Muscle of leg (tissue), 16 donors: Measurements from ENCODE around the gene TCAF1. TPM values are rescaled to one million over a fixed set of nuclear protein-coding genes. Genes with fewer than 3 reads are reported as not detected.

Experiments
- DNase-seq: peaks from one replicate; pipeline ENCODE4 v3.0.0; 2013
- H3K27ac ChIP-seq: one replicate; pipeline ENCODE4 v1.5.1; 2013; ENCODE audit warnings: mild to moderate bottlenecking, low read length, control low read depth
- H3K27me3 ChIP-seq: one replicate; pipeline ENCODE4 v1.6.1; 2013; ENCODE audit warnings: low read length; ENCODE audit not compliant: control insufficient read depth, insufficient read depth
- H3K36me3 ChIP-seq: one replicate; pipeline ENCODE4 v1.6.1; 2013; ENCODE audit warnings: low read length; ENCODE audit not compliant: control insufficient read depth, insufficient read depth
- H3K4me1 ChIP-seq: one replicate; pipeline ENCODE4 v1.6.1; 2013; ENCODE audit warnings: low read length; ENCODE audit not compliant: control insufficient read depth, insufficient read depth
- H3K4me3 ChIP-seq: one replicate; pipeline ENCODE4 v1.5.1; 2013; ENCODE audit warnings: low read length, control low read depth
- H3K9me3 ChIP-seq: replicated peaks from 2 replicates; pipeline ENCODE4 v1.6.1; 2013; ENCODE audit warnings: low read depth, low read length; ENCODE audit not compliant: control insufficient read depth
- WGBS: methylation state at CpG from one replicate; pipeline ENCODE4 v1.1.5; 2013; ENCODE audit warnings: missing lambda C conversion rate; ENCODE audit not compliant: insufficient coverage; 5-methylcytosine and 5-hydroxymethylcytosine counted together
- long read RNA-seq, 11 donors: transcript quantifications; one replicate each; lab custom pipeline, GENCODE V29; 2026
- polyA plus RNA-seq, 8 donors: library from polyadenylated mRNA; unstranded; fragments of 120-200 nt; gene quantifications; one replicate each; pipeline versions ENCODE4 v1.2.1 to v1.2.3, GENCODE V29; 2013; ENCODE audit warnings: inconsistent platforms in 1 of 8, low replicate concordance in 1 of 8; ENCODE audit not compliant: insufficient read length in 8 of 8, insufficient read depth in 1 of 8
- total RNA-seq: library from RNA; stranded (reverse); fragments of 120-200 nt; gene quantifications from one replicate; pipeline ENCODE4 v1.2.4, GENCODE V29; 2013

The TCAF1 gene, protein sequence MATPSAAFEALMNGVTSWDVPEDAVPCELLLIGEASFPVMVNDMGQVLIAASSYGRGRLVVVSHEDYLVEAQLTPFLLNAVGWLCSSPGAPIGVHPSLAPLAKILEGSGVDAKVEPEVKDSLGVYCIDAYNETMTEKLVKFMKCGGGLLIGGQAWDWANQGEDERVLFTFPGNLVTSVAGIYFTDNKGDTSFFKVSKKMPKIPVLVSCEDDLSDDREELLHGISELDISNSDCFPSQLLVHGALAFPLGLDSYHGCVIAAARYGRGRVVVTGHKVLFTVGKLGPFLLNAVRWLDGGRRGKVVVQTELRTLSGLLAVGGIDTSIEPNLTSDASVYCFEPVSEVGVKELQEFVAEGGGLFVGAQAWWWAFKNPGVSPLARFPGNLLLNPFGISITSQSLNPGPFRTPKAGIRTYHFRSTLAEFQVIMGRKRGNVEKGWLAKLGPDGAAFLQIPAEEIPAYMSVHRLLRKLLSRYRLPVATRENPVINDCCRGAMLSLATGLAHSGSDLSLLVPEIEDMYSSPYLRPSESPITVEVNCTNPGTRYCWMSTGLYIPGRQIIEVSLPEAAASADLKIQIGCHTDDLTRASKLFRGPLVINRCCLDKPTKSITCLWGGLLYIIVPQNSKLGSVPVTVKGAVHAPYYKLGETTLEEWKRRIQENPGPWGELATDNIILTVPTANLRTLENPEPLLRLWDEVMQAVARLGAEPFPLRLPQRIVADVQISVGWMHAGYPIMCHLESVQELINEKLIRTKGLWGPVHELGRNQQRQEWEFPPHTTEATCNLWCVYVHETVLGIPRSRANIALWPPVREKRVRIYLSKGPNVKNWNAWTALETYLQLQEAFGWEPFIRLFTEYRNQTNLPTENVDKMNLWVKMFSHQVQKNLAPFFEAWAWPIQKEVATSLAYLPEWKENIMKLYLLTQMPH
- total RNA-seq = 129 TPM
- 100 to 1,000 TPM; 104 to 186 (median 166) TPM for polyA plus RNA-seq
- long read RNA-seq, donor 1, full-length matches to known transcripts = 4 of 19 reads
- long read RNA-seq, donor 1, partial matches to known transcripts = 15 of 19 reads
- long read RNA-seq, donor 1, other reads (novel, unspliced or antisense) = 0 of 19 reads
- long read RNA-seq, donor 2 = 0 reads
- long read RNA-seq, donor 3, full-length matches to known transcripts = 12 of 155 reads
- long read RNA-seq, donor 3, partial matches to known transcripts = 136 of 155 reads
- long read RNA-seq, donor 3, other reads (novel, unspliced or antisense) = 7 of 155 reads
- long read RNA-seq, donor 4, full-length matches to known transcripts = 6 of 13 reads
- long read RNA-seq, donor 4, partial matches to known transcripts = 7 of 13 reads
- long read RNA-seq, donor 4, other reads (novel, unspliced or antisense) = 0 of 13 reads
- long read RNA-seq, donor 5, full-length matches to known transcripts = 20 of 348 reads
- long read RNA-seq, donor 5, partial matches to known transcripts = 308 of 348 reads
- long read RNA-seq, donor 5, other reads (novel, unspliced or antisense) = 20 of 348 reads
- long read RNA-seq, donor 6, full-length matches to known transcripts = 10 of 132 reads
- long read RNA-seq, donor 6, partial matches to known transcripts = 112 of 132 reads
- long read RNA-seq, donor 6, other reads (novel, unspliced or antisense) = 10 of 132 reads
- long read RNA-seq, donor 7, full-length matches to known transcripts = 7 of 52 reads
- long read RNA-seq, donor 7, partial matches to known transcripts = 40 of 52 reads
- long read RNA-seq, donor 7, other reads (novel, unspliced or antisense) = 5 of 52 reads
- long read RNA-seq, donor 8, partial matches to known transcripts = 0 of 1 reads
- long read RNA-seq, donor 8, other reads (novel, unspliced or antisense) = 0 of 1 reads
- long read RNA-seq, donor 9, full-length matches to known transcripts = 6 of 31 reads
- long read RNA-seq, donor 9, partial matches to known transcripts = 25 of 31 reads
- long read RNA-seq, donor 9, other reads (novel, unspliced or antisense) = 0 of 31 reads
- long read RNA-seq, donor 10, full-length matches to known transcripts = 7 of 39 reads
- long read RNA-seq, donor 10, partial matches to known transcripts = 22 of 39 reads
- long read RNA-seq, donor 10, other reads (novel, unspliced or antisense) = 10 of 39 reads
- long read RNA-seq, donor 11, full-length matches to known transcripts = 5 of 5 reads
- long read RNA-seq, donor 11, partial matches to known transcripts = 0 of 5 reads
- long read RNA-seq, donor 11, other reads (novel, unspliced or antisense) = 0 of 5 reads

- peak; percentile 98 for DNase-seq
- Histone ChIP-seq H3K9me3 (no peaks in the 10 kb centered on the region), H3K4me3 (peak within 1 kb of the TSS; percentile 94), H3K27me3 (no peaks in the 10 kb centered on the region), H3K4me1 (peaks cover 47% of the 10 kb centered on the region), H3K27ac (peak within 1 kb of the TSS; percentile 97), H3K36me3 (no peaks in the 10 kb centered on the region)
- under 1% methylated on average over 45 of the region's 50 CpGs for WGBS
Observed at GRCh38 chr7:143901668-143902331, at the start of gene TCAF1. TSS of gene TCAF1 (minus strand) at chr7:143902176. CDS start at chr7:143876608, 25,568 bp downstream.

GRCh38 chr7:143948733-143949132 is 46.8 kb upstream of the TCAF1 start:
- no peak overlapping the region for H3K27ac ChIP-seq
- H3K36me3 ChIP-seq = no peaks in the 10 kb centered on the region
- WGBS = 20% methylated on average over 1 of the region's 2 CpGs
- no peaks in the 10 kb centered on the region for H3K9me3 ChIP-seq
- no peaks in the 10 kb centered on the region for H3K27me3 ChIP-seq
- H3K4me1 ChIP-seq = no peaks in the 10 kb centered on the region
- DNase-seq = no peak
- no peak overlapping the region for H3K4me3 ChIP-seq

DNA sequence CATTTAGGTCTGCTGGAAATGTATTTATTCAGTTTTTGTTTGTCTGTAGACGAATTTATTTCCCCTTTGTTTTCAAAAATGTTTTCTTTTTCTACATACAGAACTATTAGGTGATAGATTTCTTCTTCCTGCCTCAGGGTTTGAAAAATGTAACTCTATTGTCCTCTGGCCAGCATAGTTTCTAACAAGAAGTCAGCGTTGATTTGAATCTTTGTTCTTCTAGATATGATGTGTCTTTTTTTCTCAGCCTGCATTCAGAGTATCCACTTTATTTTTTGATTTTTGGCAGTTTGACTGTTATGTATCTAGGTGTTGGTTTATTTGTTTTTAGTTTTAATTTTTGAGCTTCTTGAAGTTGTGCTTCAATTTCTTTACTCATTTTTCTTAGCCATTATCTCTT is 45.1 kb upstream of the TCAF1 start:
- no peak overlapping the region for H3K27ac ChIP-seq
- H3K36me3 ChIP-seq = no peaks in the 10 kb centered on the region
- H3K4me1 ChIP-seq = no peaks in the 10 kb centered on the region
- no peak for DNase-seq
- no peak overlapping the region for H3K4me3 ChIP-seq
- H3K27me3 ChIP-seq = no peaks in the 10 kb centered on the region
- no peaks in the 10 kb centered on the region for H3K9me3 ChIP-seq
- WGBS = no CpG with 5 or more reads among the region's 2 CpGs

GRCh38 chr7:143945423-143945822 is 43.4 kb upstream of the TCAF1 start:
- whole genome bisulfite sequencing = no CpG with 5 or more reads among the region's 4 CpGs

GRCh38 chr7:143938379-143939243 is 36.6 kb upstream of the TCAF1 start:
- H3K27ac ChIP-seq = no peak overlapping the region
- H3K9me3 ChIP-seq = no peaks in the 10 kb centered on the region
- WGBS = 100% methylated on average over 1 of the region's 5 CpGs

More at GRCh38 chr7:143945423-143945822, 43.4 kb upstream of the TCAF1 start:
- Histone ChIP-seq H3K27me3 (no peaks in the 10 kb centered on the region), H3K4me1 (no peaks in the 10 kb centered on the region), H3K36me3 (no peaks in the 10 kb centered on the region), H3K9me3 (no peaks in the 10 kb centered on the region), H3K27ac (no peak overlapping the region), H3K4me3 (no peak overlapping the region)
- DNase-seq = no peak

DNA sequence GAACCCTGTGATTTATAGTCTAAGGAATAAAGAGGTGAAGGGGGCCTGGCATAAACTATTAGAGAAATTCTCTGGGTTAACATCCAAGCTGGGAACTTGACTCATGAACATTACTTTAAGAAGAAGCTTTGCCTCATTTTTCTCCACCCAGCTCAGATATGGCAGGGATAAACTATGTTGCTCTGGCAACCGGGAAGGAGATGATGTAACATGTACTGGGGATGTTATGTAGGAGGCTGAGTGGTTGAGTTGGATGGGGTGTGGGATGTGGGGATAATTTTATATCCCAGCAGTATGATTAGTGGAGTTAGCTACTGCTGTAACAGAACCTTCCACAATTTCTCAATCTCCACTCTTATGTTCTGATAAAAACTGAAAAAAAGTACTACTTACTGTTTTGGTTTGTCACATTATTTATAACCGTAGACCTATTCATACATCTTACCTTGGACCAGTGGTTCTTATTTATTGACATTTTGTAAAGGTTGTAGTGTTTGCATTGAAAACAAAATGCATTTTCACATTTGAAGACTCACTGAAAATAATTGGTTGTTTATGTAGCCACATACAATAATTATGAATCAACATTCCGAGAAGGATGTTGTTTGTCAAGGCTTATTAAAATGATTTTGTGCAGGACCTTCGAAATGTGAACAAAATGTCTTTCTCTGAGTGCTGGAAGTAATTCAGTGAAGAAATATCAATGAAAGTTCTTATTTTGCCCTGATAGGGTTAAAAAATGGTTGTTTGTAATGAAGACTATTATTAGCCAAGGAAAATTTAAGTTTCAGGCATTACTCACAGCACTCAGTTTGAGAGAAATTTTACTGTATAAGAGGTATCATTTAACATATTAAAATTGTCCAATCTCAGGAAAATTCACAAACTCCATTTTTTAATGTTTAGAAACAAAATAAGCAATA is 34.4 kb upstream of the TCAF1 start:
- no peak overlapping the region for H3K4me3 ChIP-seq
- H3K27me3 ChIP-seq = no peaks in the 10 kb centered on the region
- no CpG with 5 or more reads among the region's 4 CpGs for WGBS
- no peaks in the 10 kb centered on the region for H3K36me3 ChIP-seq
- H3K9me3 ChIP-seq = no peaks in the 10 kb centered on the region
- no peaks in the 10 kb centered on the region for H3K4me1 ChIP-seq
- H3K27ac ChIP-seq = no peak overlapping the region
- peak; percentile 44 for DNase-seq

More at GRCh38 chr7:143938379-143939243, 36.6 kb upstream of the TCAF1 start:
- Histone ChIP-seq H3K27me3 (no peaks in the 10 kb centered on the region), H3K36me3 (no peaks in the 10 kb centered on the region), H3K4me1 (no peaks in the 10 kb centered on the region), H3K4me3 (no peak overlapping the region)
- no peak for DNase-seq
